ENCODE measurements around the gene GPR132. TPM values are rescaled to one million over a fixed set of nuclear protein-coding genes. Genes with fewer than 3 reads are reported as not detected.
"Not testable (repeated sequence)": the region's sequence is repeated elsewhere in the genome, so short reads cannot be mapped to it uniquely, and the experiment has no call there.

The GPR132 gene, protein sequence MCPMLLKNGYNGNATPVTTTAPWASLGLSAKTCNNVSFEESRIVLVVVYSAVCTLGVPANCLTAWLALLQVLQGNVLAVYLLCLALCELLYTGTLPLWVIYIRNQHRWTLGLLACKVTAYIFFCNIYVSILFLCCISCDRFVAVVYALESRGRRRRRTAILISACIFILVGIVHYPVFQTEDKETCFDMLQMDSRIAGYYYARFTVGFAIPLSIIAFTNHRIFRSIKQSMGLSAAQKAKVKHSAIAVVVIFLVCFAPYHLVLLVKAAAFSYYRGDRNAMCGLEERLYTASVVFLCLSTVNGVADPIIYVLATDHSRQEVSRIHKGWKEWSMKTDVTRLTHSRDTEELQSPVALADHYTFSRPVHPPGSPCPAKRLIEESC
- total RNA-seq = 0.09 and 0.85 TPM in 2 replicates

GRCh38 chr14:105065280-105066228 lies at the start of gene GPR132:
GPR132 (minus strand) TSS chr14:105065430; CDS start chr14:105055420, 10,010 bp downstream.
- DNase-seq = no peak

- not testable (repeated sequence) for DNase-seq
These were observed 44.0 kb upstream of the GPR132 start for GRCh38 chr14:105109243-105109642.

DNA sequence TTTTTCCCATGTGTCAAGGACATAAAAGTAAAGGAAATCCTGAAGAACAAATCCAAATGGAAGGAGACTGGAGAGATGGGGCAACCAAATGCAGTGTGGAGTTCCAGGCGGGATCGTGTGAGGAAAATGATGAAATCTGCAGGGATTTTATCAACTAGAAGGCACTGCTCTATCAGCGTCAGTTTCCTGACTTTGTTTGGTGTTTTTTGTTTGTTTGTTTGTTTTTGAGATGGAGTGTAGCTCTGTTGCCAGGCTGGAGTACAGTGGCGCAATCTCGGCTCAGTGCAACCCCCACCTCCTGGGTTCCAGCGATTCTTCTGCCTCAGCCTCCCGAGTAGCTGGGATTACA lies 43.3 kb upstream of the GPR132 start:
- no peak for DNase-seq

GRCh38 chr14:105107781-105108515 lies 42.7 kb upstream of the GPR132 start:
- DNase-seq = no peak

GRCh38 chr14:105107351-105107750 lies 42.1 kb upstream of the GPR132 start:
- no peak for DNase-seq

- no peak for DNase-seq
These were observed 39.9 kb upstream of the GPR132 start for GRCh38 chr14:105105158-105105557.

GRCh38 chr14:105102893-105103292 lies 37.7 kb upstream of the GPR132 start:
- DNase-seq = no peak

DNA sequence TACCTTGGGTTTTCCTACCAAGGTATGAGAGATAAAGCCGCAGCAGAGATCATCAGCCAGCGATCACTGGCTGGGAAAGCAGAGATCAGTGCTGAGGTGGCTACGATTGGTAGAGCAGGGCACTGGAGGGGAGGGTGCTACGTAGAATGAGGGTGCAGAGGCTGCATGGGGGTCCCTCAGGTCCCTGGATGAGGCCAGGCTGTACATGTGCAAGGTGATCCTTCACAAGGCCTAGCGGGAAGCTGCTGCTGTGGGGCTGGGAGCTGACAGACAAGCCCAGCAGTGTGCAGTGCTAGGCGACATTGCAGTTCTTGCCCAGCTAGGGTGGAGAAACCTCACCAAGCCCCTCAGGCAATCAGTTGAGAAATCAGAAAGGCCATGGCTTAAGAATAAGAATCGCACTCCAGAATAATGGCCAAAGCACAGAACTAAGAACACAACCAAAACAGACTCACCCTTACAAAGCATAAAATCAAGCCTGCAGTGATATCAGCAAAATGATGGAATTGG lies 37.2 kb upstream of the GPR132 start:
- DNase-seq = no peak

- DNase-seq = no peak
These were observed 35.7 kb upstream of the GPR132 start for GRCh38 chr14:105100910-105101309.

DNA sequence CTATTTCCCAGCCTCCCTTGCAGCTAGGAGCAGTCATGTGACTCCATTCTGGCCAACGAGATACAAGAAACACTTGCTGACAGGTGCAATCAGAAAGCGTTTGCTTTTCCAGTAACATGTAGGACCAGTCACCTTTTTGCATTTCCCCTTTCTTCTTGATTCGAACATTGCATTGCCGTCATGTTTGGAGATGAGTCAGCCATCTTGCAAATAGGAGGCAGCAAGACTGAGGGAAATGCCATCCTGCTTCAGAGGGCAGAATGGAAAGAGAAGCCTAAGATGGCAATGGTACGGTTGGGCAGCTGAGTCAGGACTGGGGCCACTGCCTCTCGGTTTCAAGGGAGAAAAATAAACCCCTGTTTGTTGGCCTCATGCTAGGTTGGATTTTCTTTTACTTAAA lies 34.5 kb upstream of the GPR132 start:
- DNase-seq = no peak

DNA sequence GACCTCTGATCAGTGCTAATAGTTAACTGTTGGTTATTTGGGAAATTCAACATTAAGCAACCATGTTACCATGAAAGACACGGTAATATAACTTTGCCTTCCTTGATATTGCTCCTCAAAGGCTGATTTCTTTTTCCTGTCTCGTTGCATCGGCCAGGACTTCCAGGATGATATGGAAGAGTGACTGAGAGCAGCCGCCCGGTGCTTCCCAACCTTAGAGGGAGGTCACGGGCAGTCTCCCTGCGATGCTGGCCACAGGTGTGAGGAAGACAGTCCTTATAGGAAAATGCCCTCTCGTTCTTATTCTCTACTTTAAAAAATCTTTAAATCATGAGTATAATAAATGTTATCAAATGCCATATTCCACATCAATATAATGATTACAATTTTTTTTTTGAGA lies 33.1 kb upstream of the GPR132 start:
- DNase-seq = no peak

DNA sequence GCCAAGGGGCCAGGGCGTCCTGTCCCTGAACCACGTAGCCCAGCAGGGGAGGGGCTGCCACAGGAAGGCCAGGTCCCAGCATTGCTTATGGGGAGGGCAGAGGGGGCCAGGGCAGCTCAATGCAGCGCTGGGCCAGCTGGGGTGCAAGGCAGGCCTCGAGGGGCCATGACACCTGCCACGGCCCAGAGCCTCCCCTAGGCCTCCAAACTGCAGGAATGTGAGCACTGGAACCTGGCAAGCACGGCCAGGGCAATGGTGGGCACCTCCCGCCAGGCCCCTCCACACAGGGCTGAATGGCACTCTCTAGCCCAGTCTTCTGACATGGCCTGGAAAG lies 32.5 kb upstream of the GPR132 start:
- DNase-seq = no peak

GRCh38 chr14:105096206-105096875 lies 31.1 kb upstream of the GPR132 start:
- DNase-seq = no peak

DNA sequence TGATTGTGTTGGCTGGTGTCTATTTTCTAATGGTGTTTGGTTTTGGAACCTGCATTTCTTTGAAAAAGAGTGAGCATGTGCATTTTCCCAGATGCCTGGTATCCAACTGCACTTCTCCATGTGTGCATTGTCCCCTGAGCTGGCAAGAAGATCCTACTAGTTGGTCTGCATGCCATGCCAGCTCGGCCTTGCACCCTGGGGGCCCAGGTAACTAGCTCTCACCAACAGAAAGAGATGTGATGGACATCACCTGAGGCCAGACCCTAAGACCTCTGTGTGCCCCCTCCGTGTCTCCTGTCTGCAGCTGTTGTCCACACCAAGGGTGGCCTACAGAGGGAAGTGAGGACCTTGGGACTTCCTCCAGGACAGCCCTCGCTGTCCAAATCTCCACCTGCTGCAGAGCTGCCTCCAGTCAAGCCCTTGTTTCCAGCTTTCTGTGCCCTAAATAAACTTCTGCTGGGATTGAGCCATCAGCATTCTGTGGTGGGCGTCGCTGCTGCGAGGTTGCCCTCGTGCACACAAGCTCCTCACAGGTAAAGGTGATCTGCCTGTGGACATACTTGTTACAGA lies 30.1 kb upstream of the GPR132 start:
- DNase-seq = no peak

DNA sequence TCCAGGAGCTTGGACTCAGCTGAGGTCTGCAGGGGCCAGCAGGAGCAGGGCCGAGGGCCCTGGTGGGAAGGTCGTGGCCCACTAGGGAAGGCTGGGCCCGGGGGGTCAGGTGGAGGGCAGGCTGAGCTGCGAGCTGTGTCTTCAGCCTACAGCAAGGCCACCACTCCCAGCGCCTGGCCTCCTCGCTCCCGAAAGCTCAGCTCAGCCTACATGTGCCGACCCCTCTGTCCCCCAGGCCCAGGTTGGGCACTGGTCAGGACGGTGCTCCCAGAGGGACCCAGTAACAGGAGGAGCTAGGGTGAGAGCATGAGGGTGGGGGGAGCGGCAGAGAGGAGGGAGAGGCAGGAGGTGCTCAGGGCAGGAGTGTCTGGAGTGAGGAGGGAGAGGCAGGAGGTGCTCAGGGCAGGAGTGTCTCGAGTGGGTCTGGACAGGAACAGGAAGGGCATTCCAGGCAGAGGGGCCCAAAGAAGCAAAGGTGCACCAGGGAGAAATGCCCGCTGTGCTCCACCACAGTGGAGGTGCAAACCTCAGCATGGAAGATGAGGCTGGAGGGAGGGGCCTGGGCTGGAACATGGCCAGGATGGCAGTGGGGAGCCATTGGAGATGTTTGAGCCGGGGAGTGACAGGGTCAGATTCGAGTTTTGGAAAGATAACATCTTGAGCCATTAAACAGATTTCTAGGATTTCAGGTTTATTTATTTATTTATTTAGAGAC lies 29.1 kb upstream of the GPR132 start:
- no peak for DNase-seq

DNA sequence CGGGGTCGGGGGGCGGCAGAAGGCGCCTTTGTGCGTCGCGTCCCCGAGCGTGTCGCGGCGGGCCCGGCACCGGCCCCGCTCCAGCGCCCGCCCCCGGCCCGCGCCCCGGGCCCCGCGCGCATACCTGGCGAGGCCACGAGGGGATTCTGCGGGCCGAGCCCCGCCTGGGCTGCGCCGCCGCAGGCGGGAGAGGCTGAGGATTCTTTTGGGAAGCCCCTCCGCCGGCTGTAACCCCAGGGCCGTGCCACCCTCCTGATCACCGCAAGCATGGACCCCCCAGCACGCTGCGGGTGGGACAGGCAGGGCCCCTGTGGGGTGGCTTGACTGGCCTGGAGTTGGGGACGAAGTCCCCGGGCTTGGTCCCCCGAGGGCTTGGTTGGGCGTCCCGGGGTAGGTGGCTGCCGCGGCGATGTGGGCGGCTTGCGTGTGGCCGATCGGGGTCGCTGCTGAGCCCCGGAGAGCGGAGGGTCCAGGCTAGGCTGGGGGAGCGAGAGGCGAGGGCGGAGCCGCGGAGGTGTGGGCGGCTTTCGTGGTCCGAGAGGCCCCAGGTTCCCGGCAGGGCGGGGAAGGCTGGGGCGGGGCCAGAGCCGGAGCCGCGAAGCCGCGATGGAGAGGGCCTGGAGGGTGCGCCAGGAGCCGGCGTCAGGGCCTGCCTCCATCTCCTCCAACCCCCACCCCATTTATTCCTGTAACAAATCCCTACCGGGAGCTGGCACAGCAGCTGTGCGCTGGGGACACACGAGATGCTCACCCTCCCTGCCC lies 28.4 kb upstream of the GPR132 start:
- DNase-seq = peak; percentile 73

DNA sequence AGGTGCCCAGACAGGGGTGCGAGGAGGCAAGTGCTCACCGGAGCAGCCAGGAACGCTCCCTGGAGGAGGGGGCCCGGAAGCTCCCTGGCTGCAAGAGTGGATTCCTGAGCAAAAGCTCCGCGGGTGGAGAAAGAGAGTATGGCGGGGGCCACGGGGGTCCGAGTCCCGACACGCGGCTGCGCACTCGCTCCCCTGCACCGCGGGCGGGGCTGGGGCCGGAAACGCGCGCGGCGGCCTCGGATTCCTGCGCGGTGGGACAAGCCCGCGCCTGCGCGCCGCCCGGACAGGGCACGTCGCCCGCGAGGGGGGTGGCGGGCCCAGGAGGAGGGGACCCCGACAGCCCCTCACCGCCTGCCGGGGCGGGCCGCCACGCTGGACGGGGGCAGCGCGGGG lies 27.8 kb upstream of the GPR132 start:
- peak; percentile 64 for DNase-seq

DNA sequence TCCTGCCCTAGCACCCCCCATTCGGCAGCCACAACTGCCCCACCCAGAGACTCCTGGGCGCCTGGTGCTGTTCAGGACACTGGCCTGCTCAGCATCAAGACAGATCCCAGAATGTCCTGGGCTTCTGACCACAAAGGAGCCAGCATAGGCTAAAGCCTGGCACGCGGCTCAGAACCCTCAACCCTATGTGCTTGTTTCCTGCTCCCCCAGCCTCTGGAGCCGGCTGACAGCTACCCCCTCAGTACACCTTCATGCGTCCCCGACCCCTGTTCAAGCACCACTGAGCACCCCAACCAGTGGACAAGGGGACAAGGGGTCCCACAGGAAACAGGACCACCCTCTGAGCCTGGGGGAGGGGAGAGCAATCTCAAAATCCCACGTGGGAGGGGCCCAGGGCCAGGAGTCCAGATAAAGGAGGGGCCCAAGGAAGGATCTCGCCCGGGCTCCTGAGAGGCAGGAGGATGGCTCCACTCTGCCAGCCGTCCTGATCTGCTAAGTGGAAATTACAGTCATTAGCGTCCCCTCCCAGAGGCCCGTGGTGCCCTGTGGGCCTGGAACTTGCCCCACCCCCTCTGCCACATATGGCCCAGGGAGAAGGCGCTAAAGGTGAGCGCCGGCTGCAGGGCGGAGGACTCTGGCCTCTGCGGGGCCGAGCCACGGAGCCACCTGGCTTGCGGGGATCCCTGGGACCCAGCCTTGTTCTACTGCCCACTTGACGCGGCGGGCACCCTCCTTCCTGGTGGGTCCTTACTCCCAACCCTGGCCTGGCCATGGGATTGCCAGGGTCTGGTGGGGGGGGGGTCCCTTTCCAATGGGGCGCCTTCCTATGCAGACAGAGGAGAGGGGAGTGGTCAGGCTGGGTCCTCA lies 27.2 kb upstream of the GPR132 start:
- no peak for DNase-seq

DNA sequence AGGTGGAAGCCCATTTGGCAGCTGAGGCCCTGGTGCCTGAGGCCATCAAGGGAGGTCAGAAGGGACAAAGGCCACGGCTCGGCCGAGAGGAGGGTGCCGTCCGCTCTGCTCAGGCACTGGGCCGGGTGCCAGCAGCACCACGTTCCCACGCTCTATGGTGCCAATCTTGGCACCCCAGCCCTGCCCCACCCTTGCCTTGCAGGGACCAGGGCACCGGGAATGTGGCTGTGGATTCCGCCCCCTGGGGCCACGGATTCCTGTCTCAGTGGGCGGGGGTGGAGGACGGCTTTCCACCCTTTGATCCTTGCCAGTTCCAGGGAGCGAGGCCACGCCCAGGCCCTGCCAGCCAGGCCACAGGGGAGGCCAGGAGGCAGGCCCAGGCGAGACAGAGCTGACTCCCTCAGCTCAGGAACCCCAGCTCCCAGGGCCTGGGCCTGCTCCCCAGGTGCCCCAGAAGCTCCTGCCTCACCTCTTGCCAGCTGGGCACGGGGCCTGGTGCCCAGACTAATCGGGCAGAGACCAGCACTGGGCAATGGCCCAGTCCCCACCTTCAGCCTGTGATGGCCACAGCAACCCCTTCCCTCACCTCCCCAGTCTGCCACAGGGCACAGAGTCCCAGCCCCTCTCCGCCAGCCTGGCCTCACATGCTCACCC lies 26.4 kb upstream of the GPR132 start:
- DNase-seq = peak; percentile 20
